Testis (tissue), 3 donors: ENCODE data around the gene GLE1. TPM values are rescaled to one million over a fixed set of nuclear protein-coding genes. Genes with fewer than 3 reads are reported as not detected.

Source experiments
- DNase-seq: peaks from one replicate; pipeline ENCODE4 v3.0.0-alpha.2; 2019
- H3K27ac ChIP-seq, 2 donors: fragments of 200-600 bp; sonication (generic); one replicate each; pipeline ENCODE4 v1.5.1; 2019
- H3K27me3 ChIP-seq: fragments of 200-600 bp; sonication (generic); one replicate; pipeline ENCODE4 v1.5.1; 2019
- H3K36me3 ChIP-seq: fragments of 200-600 bp; sonication (generic); one replicate; pipeline ENCODE4 v1.5.1; 2017; ENCODE audit warnings: low read depth; ENCODE audit errors: missing control alignments
- H3K4me1 ChIP-seq: fragments of 200-600 bp; sonication (generic); one replicate; pipeline ENCODE4 v1.5.1; 2019
- H3K4me3 ChIP-seq, 2 donors: fragments of 200-600 bp; sonication (generic); one replicate each; pipeline ENCODE4 v1.5.1; 2017 to 2019
- H3K9me3 ChIP-seq: fragments of 200-600 bp; sonication (generic); one replicate; pipeline ENCODE4 v1.5.1; 2017
- POLR2A ChIP-seq: fragments of 450-650 bp; IDR thresholded peaks from one replicate; pipeline ENCODE4 v1.6.1; 2017; ENCODE audit warnings: antibody characterized with exemption, mild to moderate bottlenecking, moderate library complexity
- WGBS, 2 donors: methylation state at CpG; one replicate each; pipeline ENCODE4 v1.1.5; 2018; 5-methylcytosine and 5-hydroxymethylcytosine counted together
- intact Hi-C: fragments of 100-400 bp; cut with DNase I; formaldehyde crosslinking; loops from one replicate; pipeline ENCODE4 v1.15.1; 2023; ENCODE audit warnings: low total_unique reads
- polyA plus RNA-seq: library from polyadenylated mRNA; stranded (reverse); fragments of 350-450 nt; fragmentation: Illumina TruSeq; extraction: RNeasy Lipid Tissue Mini Kit (QIAGEN cat#74804); gene quantifications from one replicate; pipeline ENCODE4 v1.2.3, GENCODE V29; 2014; ENCODE audit warnings: low read depth, low replicate concordance; ENCODE audit not compliant: insufficient read depth
- total RNA-seq, 2 donors: library from RNA; depleted of rRNA; stranded (reverse); fragments of >200 nt; gene quantifications; one replicate each; pipeline ENCODE4 v1.2.3, GENCODE V29; 2016
- TF ChIP-seq, protein P1 (sequence below), 3 experiments: fragments of 450-650 bp in 2 of 3; fragments of 200-600 bp in 1 of 3; sonication (generic) in 1 of 3; IDR thresholded peaks; one replicate each; pipeline ENCODE4 v1.5.1; 2016 to 2019; ENCODE audit warnings: antibody characterized with exemption in 3 of 3, mild to moderate bottlenecking in 2 of 3, moderate library complexity in 1 of 3

Gene GLE1
- total and polyA plus RNA-seq, 3 donors from 2014 or later: 44.7 to 82.3 (median 59.7) TPM

- H3K27me3 ChIP-seq: no peaks in the 10 kb centered on the region
- H3K4me1 ChIP-seq: peaks cover 56% of the 10 kb centered on the region
- peak; percentile 46 for DNase-seq
- TF ChIP-seq POLR2A: no peak
- TF ChIP-seq, protein P1, sequence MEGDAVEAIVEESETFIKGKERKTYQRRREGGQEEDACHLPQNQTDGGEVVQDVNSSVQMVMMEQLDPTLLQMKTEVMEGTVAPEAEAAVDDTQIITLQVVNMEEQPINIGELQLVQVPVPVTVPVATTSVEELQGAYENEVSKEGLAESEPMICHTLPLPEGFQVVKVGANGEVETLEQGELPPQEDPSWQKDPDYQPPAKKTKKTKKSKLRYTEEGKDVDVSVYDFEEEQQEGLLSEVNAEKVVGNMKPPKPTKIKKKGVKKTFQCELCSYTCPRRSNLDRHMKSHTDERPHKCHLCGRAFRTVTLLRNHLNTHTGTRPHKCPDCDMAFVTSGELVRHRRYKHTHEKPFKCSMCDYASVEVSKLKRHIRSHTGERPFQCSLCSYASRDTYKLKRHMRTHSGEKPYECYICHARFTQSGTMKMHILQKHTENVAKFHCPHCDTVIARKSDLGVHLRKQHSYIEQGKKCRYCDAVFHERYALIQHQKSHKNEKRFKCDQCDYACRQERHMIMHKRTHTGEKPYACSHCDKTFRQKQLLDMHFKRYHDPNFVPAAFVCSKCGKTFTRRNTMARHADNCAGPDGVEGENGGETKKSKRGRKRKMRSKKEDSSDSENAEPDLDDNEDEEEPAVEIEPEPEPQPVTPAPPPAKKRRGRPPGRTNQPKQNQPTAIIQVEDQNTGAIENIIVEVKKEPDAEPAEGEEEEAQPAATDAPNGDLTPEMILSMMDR (IDR thresholded peaks at IDR 0.05): no peak
- intact Hi-C loops: no loop called here
- peak overlapping the region; percentile 96 to 99 for H3K4me3 ChIP-seq
- WGBS, 2 donors: 0% methylated on average over 14 to 39 of the region's 59 CpGs
- no peaks in the 10 kb centered on the region for H3K36me3 ChIP-seq
- H3K9me3 ChIP-seq: no peaks in the 10 kb centered on the region
- peak overlapping the region; percentile 90 to 98 for H3K27ac ChIP-seq
These were observed 48.4 kb downstream of the GLE1 start for GRCh38 chr9:128552744-128553440.

DNA sequence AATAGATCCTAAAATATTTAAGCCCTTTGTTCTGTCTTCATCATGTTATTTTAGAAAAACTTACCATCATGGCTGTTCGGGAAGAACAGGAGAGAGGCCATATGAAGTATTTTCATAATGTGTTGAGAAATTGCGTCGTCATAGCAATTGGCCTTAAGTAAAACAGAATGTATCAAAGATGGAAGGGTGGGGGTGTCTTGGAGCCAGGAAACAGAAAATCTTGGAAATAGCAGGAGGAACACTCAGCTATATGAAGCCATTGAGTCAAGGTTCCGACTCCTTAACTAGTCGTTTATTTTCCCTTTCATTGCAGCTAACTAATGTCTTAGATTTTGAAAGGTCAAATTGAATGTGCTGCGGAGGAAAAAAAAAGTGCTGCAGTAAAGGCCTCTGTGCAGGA lies 49.2 kb downstream of the GLE1 start:
- Histone ChIP-seq H3K9me3 (no peaks in the 10 kb centered on the region), H3K27me3 (no peaks in the 10 kb centered on the region), H3K4me1 (peaks cover 64% of the 10 kb centered on the region), H3K36me3 (no peaks in the 10 kb centered on the region), H3K4me3 (peak overlapping the region; percentile 96 to 99), H3K27ac (peak overlapping the region; percentile 90 to 98)
- WGBS, 2 donors: 4 to 5% methylated on average over 6 of the region's 6 CpGs
- DNase-seq: no peak
- TF ChIP-seq, protein P1 (IDR thresholded peaks at IDR 0.05): no peak
- TF ChIP-seq POLR2A: no peak
- intact Hi-C loops: no loop called here

- Histone ChIP-seq H3K27ac (peak overlapping the region; percentile 90 to 98), H3K9me3 (no peaks in the 10 kb centered on the region), H3K4me3 (peak overlapping the region; percentile 96 to 99), H3K36me3 (no peaks in the 10 kb centered on the region), H3K27me3 (no peaks in the 10 kb centered on the region), H3K4me1 (peaks cover 70% of the 10 kb centered on the region)
- intact Hi-C loops: no loop called here
- no peak for TF ChIP-seq POLR2A
- TF ChIP-seq, protein P1 (IDR thresholded peaks at IDR 0.05): no peak
- WGBS, 2 donors: 13 to 14% methylated on average over 5 of the region's 5 CpGs
- DNase-seq: peak; percentile 83
These were observed 49.8 kb downstream of the GLE1 start for GRCh38 chr9:128554155-128554862.

DNA sequence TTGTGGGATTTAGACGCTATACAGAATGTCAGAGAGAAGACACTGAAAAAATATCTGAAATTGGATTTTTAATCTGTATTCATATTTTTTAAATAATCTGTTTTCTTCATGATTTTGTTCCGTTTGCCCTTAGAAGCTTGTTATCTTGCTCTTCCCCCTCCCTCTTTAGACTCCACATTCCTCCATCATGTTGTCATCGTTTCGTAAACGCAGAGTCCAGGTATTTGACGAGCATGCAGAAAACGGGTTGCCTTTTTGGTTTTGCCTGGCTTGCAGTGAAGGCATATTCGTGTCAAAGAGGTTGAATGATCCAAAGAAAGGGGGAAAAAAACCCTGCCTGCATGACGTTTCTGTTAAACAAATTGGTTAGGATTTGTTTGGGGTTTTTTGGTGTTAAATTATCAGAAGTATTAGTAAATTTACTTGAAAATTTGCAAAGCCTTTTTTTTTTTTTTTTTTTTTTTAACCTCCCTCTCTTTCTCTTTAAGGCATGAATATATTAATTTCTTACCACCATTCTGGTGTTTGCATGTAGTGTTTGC lies 50.7 kb downstream of the GLE1 start:
- Histone ChIP-seq H3K9me3 (no peaks in the 10 kb centered on the region), H3K4me3 (no peak overlapping the region), H3K4me1 (peaks cover 65% of the 10 kb centered on the region), H3K36me3 (no peaks in the 10 kb centered on the region), H3K27ac (peak overlapping the region; percentile 34 to 98), H3K27me3 (no peaks in the 10 kb centered on the region)
- TF ChIP-seq POLR2A: no peak
- TF ChIP-seq, protein P1 (IDR thresholded peaks at IDR 0.05): no peak
- DNase-seq: no peak
- WGBS, 2 donors: 25 to 29% methylated on average over 9 of the region's 9 CpGs
- intact Hi-C loops: no loop called here
